KMS-11 (cell line): Measurements from ENCODE around the gene CALM1.

Source experiments
- H2AFZ ChIP-seq: fragments of 200-600 bp; sonication (generic); 2 replicates; pipeline ENCODE4 v1.6.1; 2016; ENCODE audit warnings: antibody characterized with exemption, mixed run types, low read depth
- H3K27ac ChIP-seq: fragments of 200-600 bp; sonication (generic); 2 replicates; pipeline ENCODE4 v1.6.1; 2016; ENCODE audit warnings: mild to moderate bottlenecking, mixed run types
- H3K27me3 ChIP-seq: fragments of 200-600 bp; sonication (generic); 2 replicates; pipeline ENCODE4 v1.6.1; 2017; ENCODE audit warnings: mild to moderate bottlenecking, low read depth, mixed run types, moderate library complexity; ENCODE audit not compliant: insufficient read depth
- H3K36me3 ChIP-seq: fragments of 200-600 bp; sonication (generic); 2 replicates; pipeline ENCODE4 v1.6.1; 2017; ENCODE audit warnings: mild to moderate bottlenecking, mixed run types; ENCODE audit not compliant: insufficient read depth
- H3K4me1 ChIP-seq: fragments of 200-600 bp; sonication (generic); 2 replicates; pipeline ENCODE4 v1.6.1; 2016; ENCODE audit warnings: mild to moderate bottlenecking, low read depth, mixed run types; ENCODE audit not compliant: poor library complexity, severe bottlenecking
- H3K4me2 ChIP-seq: fragments of 200-600 bp; sonication (generic); 2 replicates; pipeline ENCODE4 v1.7.0; 2016; ENCODE audit warnings: mild to moderate bottlenecking, mixed run types
- H3K4me3 ChIP-seq: fragments of 200-600 bp; sonication (generic); IDR thresholded peaks from 2 replicates; pipeline ENCODE4 v1.6.1; 2017; ENCODE audit warnings: low read depth, low read length, mixed read lengths; ENCODE audit not compliant: insufficient read depth
- H3K79me2 ChIP-seq: fragments of 200-600 bp; sonication (generic); 2 replicates; pipeline ENCODE4 v1.6.1; 2016; ENCODE audit warnings: low read depth, mixed run types; ENCODE audit not compliant: insufficient read depth
- H3K9ac ChIP-seq: fragments of 200-600 bp; sonication (generic); 2 replicates; pipeline ENCODE4 v1.6.1; 2016; ENCODE audit warnings: mild to moderate bottlenecking, mixed run types
- H4K20me1 ChIP-seq: fragments of 200-600 bp; sonication (generic); 2 replicates; pipeline ENCODE4 v1.6.1; 2016; ENCODE audit warnings: mild to moderate bottlenecking, mixed run types; ENCODE audit not compliant: insufficient read depth
- CTCF ChIP-seq: fragments of 200-600 bp; sonication (generic); conservative IDR thresholded peaks from 2 replicates; pipeline ENCODE4 v1.6.1; 2017; ENCODE audit warnings: low read depth, mild to moderate bottlenecking, antibody characterized with exemption, low read length, moderate library complexity, mixed read lengths

The CALM1 gene

GRCh38 chr14:90398841-90399540 lies 2.2 kb downstream of the CALM1 start:
- Histone ChIP-seq H3K27ac (peak overlapping the region; percentile 72), H2AFZ (no peak overlapping the region), H3K9ac (peak overlapping the region; percentile 57; the same call in 1 of the 2 replicates), H3K27me3 (no peaks in the 10 kb centered on the region), H3K36me3 (peaks cover 11% of the 10 kb centered on the region; the same call in 1 of the 2 replicates), H3K79me2 (peaks cover 29% of the 10 kb centered on the region), H4K20me1 (peaks cover 15% of the 10 kb centered on the region), H3K4me2 (peak overlapping the region; percentile 52), H3K4me3 (no peak overlapping the region), H3K4me1 (peaks cover 20% of the 10 kb centered on the region)
- no peak for TF ChIP-seq CTCF

GRCh38 chr14:90399541-90400444 lies 3.0 kb downstream of the CALM1 start:
- peaks cover 15% of the 10 kb centered on the region for H4K20me1 ChIP-seq
- H3K4me1 ChIP-seq: peaks cover 20% of the 10 kb centered on the region
- H3K4me2 ChIP-seq: peak overlapping the region; percentile 52
- H3K36me3 ChIP-seq: peaks cover 11% of the 10 kb centered on the region; the same call in 1 of the 2 replicates
- TF ChIP-seq CTCF: peak; percentile 88
- no peaks in the 10 kb centered on the region for H3K27me3 ChIP-seq
- no peak overlapping the region for H3K27ac ChIP-seq
- peaks cover 29% of the 10 kb centered on the region for H3K79me2 ChIP-seq
- no peak overlapping the region for H3K4me3 ChIP-seq
- H3K9ac ChIP-seq: no peak overlapping the region
- H2AFZ ChIP-seq: no peak overlapping the region

DNA sequence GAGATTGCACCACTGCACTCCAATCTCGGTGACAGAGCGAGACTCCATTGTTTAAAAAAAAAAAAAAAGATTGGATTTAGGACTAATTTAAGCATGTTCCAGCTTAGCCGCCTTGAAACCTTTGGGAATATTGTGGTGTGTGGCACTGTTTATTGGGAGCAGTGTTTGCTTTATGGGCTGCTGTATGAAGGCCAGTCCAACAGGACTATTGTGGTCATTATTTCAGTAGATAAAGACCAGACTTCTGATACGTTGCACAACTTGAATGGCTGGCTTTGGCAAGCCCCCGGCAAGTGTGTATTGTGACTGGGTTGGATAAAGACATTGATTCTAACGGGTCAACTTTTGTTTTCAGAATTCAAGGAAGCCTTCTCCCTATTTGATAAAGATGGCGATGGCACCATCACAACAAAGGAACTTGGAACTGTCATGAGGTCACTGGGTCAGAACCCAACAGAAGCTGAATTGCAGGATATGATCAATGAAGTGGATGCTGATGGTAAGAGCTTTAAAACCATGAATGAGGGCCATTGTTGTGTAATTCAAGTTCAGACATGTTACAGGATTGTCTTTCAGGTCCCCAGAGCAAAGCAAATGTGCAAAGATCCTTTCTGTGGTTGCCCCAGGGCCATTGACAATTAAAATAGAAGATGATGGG lies 4.2 kb downstream of the CALM1 start:
- no peak for TF ChIP-seq CTCF
- H3K27ac ChIP-seq: no peak overlapping the region
- peaks cover 15% of the 10 kb centered on the region for H4K20me1 ChIP-seq
- H2AFZ ChIP-seq: no peak overlapping the region
- no peak overlapping the region for H3K4me2 ChIP-seq
- peaks cover 19% of the 10 kb centered on the region for H3K4me1 ChIP-seq
- H3K79me2 ChIP-seq: peaks cover 29% of the 10 kb centered on the region
- H3K9ac ChIP-seq: no peak overlapping the region
- peaks cover 11% of the 10 kb centered on the region; the same call in 1 of the 2 replicates for H3K36me3 ChIP-seq
- no peak overlapping the region for H3K4me3 ChIP-seq
- no peaks in the 10 kb centered on the region for H3K27me3 ChIP-seq

DNA sequence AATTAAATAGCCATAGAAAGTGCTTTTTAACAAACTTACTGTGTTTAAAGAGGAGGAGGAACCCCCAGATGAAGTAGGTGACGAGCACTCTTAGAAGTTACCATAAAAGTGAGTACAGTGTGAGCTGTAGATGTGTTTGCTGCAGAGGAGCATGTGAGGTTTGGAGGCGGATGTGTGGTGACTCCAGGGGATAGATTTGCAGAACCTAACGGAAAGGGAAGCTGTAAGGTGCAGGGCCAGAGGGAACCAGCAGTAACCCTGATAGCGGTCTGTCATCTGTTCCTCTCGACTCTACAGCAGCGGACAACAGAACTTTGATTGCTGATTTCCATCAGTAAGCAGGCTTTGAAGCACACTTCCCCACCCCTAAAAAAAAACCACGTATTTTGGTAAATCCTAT lies 5.2 kb downstream of the CALM1 start:
- Histone ChIP-seq H3K36me3 (peaks cover 11% of the 10 kb centered on the region; the same call in 1 of the 2 replicates), H3K4me1 (peaks cover 15% of the 10 kb centered on the region), H3K9ac (no peak overlapping the region), H2AFZ (no peak overlapping the region), H3K4me2 (no peak overlapping the region), H3K27me3 (no peaks in the 10 kb centered on the region), H3K27ac (no peak overlapping the region), H3K4me3 (no peak overlapping the region), H4K20me1 (peaks cover 15% of the 10 kb centered on the region), H3K79me2 (peaks cover 29% of the 10 kb centered on the region)
- TF ChIP-seq CTCF: no peak
